HG03045 (cell line): Measurements from ENCODE around the gene MYO1E.
"Not testable (repeated sequence)": the region's sequence is repeated elsewhere in the genome, so short reads cannot be mapped to it uniquely, and the experiment has no call there.

Experiments
- ATAC-seq: cut with Tn5 transposase; IDR thresholded peaks from one replicate; pipeline ENCODE4 v1.9.1; 2021; ENCODE audit warnings: mild to moderate bottlenecking, moderate library complexity; ENCODE audit not compliant: unreplicated experiment

Gene MYO1E

GRCh38 chr15:59352683-59353082, 20.0 kb downstream of the MYO1E start:
- ATAC-seq = no peak

GRCh38 chr15:59352189-59352588, 20.5 kb downstream of the MYO1E start:
- no peak for ATAC-seq

- no peak for ATAC-seq
Observed at GRCh38 chr15:59350421-59350732, 22.3 kb downstream of the MYO1E start.

- peak; percentile 46 for ATAC-seq
Observed at GRCh38 chr15:59349680-59350420, 22.8 kb downstream of the MYO1E start.

GRCh38 chr15:59347915-59348314, 24.8 kb downstream of the MYO1E start:
- ATAC-seq = no peak

- ATAC-seq = no peak
Observed at GRCh38 chr15:59346951-59347350, 25.7 kb downstream of the MYO1E start.

GRCh38 chr15:59345326-59345725, 27.3 kb downstream of the MYO1E start:
- no peak for ATAC-seq

GRCh38 chr15:59344311-59344710, 28.4 kb downstream of the MYO1E start:
- no peak for ATAC-seq

GRCh38 chr15:59340325-59340724, 32.3 kb downstream of the MYO1E start:
- no peak for ATAC-seq

GRCh38 chr15:59339252-59339672, 33.4 kb downstream of the MYO1E start:
- ATAC-seq = no peak

- ATAC-seq = no peak
Observed at GRCh38 chr15:59338414-59338813, 34.3 kb downstream of the MYO1E start.

GRCh38 chr15:59336725-59337124, 35.9 kb downstream of the MYO1E start:
- not testable (repeated sequence) for ATAC-seq

GRCh38 chr15:59335207-59335786, 37.4 kb downstream of the MYO1E start:
- ATAC-seq = no peak

GRCh38 chr15:59334076-59334415, 38.6 kb downstream of the MYO1E start:
- no peak for ATAC-seq

GRCh38 chr15:59333401-59334075, 39.1 kb downstream of the MYO1E start:
- ATAC-seq = no peak

- no peak for ATAC-seq
Observed at GRCh38 chr15:59332009-59332408, 40.7 kb downstream of the MYO1E start.

GRCh38 chr15:59330649-59331048, 42.0 kb downstream of the MYO1E start:
- no peak for ATAC-seq

GRCh38 chr15:59329570-59330350, 42.9 kb downstream of the MYO1E start:
- no peak for ATAC-seq

- no peak for ATAC-seq
Observed at GRCh38 chr15:59329091-59329490, 43.6 kb downstream of the MYO1E start.

- ATAC-seq = no peak
Observed at GRCh38 chr15:59327942-59328341, 44.7 kb downstream of the MYO1E start.

- no peak for ATAC-seq
Observed at GRCh38 chr15:59326856-59327255, 45.8 kb downstream of the MYO1E start.
